CD1c-positive myeloid dendritic cell (primary cell): ENCODE results near the gene SSRP1.
A peak's percentile ranks its signal among the peaks of the same experiment; 100 is the strongest.

Experiments
- DNase-seq: peaks from one replicate; pipeline ENCODE4 v3.0.0-alpha.2; 2016; ENCODE audit errors: extremely low spot score

Gene SSRP1

DNA sequence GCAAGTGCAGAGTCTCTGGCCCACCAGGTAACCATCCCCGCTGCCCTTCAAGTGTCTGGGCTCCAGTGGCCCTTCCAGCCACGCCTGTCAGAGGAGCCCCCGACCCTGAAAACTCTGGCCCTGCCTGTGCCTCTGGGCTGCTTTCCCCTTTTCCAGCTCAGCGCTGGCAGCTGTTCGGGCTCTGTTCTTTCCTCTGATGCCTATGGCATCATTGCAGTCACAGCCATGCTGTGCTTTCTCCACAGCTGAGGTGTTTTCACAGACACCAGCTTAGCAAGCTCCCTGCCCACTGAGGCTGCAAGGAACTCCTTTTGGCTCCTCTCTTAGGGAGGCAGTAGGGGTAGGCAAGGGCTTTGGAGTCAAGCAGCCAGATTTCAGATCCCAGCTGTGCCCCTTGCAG is 23.7 kb upstream of the SSRP1 start:
- no peak for DNase-seq

DNA sequence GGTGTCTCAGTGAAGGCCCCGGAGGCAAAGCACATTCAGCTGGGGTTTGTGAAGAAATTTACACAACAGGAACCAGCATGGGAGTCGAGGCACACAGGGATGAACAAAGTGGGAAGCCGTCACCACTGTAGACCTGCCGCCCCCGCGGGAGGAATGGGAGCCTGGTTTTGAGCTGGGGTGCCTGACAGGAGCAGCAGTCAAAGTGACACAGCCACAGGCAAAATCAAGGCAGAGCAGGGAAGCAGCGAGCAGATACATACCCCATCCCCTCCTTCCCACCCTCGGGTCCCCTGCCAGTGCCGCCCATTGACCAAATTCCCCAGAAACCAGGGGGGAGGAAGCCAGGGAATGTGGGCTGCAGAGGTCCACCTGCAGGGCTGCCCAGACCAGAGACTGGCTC is 23.3 kb upstream of the SSRP1 start:
- no peak for DNase-seq

DNA sequence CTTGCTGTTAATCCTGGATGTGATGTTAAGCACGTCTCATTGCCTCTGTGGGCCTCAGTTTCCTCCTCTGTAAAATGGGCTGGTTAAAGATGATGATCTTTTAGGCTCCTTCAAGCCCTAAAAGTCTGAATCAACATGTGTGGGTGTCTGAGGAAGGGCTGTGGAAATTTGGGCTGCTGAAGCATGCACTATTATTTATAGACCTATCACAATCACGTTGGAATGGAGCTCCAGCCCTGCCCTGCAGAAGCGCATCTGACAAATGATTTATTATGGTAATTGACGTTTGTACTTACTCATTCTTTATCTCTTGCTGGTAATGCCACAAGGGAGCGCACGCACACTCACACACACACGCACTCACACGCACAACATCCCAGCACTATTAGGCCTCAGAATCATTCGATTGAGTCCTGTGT is 22.9 kb upstream of the SSRP1 start:
- DNase-seq = no peak

DNA sequence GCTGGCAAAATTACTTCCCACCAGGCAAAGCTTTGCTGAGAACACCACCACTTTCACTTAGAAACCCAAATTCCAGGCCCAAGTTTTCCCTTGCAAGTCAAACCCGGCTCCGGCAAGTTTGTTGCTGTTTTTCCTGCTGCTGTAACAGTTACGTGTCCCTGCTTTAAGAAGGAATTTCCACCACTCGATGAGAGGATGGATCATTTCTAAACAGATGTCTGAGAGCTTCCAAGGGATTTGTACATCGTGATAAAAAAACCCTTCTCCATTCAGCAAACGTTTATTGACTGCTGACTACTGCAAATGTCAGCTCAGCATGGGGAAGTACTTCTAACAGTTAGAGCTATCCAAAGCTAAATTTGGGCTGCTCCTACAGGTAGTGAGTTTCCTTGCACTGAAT is 22.2 kb upstream of the SSRP1 start:
- no peak for DNase-seq

DNA sequence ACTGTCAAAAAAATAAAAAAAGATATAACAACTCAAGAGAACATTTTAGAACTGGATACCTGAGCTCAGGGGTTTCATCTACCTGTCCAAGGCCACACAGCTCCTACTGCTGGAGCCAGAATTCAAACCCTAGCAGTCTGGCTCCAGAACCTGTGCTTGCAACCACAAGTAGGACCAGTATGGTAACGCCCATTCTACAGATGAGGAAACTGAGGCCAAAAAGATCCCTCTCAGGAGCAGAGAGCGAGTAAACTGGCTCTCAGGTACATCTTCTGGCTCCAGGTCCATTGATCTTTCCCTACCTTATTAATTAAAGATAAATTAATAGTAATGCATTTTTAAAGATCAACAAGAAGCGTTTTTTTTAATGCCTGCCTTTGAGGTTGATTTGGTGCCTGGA is 21.6 kb upstream of the SSRP1 start:
- no peak for DNase-seq

DNA sequence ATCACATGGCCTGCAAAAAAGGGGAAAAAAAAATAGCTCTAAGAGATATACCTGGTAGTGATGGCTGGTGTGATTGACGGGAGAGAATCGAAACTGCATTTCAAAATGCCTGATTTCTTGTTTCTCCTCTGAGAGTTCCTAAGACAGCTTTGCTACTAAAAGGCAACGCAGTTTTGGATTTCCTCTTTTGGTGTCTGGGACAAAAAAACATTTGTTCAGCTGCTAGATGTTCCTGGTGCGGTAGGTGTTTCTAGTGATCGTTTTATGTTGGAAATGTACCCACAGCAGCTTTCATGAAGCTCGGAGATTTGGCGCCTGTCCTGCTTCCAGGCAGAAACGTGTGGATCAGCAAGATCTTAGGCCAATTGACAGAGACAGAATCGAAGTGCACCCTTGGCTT is 20.6 kb upstream of the SSRP1 start:
- peak; percentile 54 for DNase-seq

DNA sequence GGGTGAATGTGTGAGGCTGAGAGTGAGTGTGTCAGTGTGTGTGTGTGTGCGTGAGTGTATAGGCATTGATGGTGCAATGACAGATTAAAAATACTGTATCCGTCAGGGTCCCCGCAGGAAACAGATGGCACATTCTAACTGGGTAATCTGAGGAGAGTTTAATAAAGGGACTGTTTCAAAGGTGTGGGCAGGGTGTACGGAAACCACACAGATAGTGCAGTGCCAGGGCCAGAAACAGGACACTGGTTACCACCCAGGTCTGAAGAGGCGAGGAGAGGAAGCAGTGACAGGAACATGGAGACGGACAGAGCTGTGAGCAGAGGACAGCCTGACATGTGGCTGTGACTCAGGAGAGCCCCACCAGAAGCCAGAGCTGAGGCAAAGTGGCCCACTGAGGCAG is 19.0 kb upstream of the SSRP1 start:
- peak; percentile 60 for DNase-seq

DNA sequence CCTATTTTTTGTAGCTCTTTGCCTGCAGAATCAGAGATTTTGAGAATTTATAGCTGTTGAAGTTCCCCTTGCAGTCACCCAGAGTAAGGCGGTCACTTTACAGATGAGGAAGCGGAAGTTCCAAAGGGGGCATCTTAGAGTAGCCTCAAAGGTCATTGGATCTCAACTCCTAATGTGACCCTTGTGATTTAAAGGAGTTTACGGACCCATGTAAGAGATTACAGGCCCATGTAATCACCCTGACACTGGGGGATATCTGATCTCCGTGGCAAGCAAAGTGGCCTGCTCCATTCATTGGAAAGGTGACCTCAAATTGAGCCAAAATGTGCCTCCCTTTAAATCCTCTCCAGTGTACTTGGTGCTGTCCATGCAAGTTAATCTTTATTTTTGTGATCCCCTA is 18.2 kb upstream of the SSRP1 start:
- peak; percentile 57 for DNase-seq

DNA sequence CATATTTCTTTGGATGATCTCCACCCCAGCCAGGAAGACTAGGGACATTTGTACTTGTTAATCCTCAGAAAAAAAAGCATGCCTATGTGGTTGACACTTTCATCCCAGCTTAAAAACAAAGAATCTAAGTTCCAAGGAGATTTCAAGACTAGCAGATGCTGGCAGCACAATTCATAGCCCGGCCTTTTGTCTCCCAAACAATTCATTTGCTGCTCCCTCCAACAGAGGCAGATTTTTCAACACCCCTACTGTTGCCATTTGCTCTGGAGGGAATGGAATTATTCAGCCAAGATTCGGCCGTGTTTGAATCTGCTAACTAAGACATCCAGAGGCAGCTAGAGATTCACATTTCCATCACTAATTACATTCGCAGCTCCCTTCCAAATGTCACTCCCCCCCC is 17.8 kb upstream of the SSRP1 start:
- no peak for DNase-seq

DNA sequence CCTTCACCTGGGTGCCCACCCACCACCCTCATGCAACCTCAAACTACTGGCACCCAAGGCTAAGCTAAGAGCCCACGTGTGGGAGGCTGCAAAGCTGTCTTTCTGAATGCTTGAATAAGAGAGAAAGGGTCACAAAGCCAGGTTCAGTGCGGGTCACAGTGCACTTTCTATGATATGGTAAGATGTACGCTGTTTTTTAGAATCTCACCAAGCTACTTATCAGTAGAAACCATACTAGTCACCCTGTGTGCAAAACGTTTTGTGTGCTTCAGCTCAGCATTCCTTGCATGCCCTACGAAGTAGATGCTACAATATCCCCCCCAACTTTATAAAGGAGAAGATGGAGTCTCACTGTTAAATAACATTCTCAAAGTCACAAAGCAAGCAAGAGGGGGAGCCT is 17.3 kb upstream of the SSRP1 start:
- no peak for DNase-seq

DNA sequence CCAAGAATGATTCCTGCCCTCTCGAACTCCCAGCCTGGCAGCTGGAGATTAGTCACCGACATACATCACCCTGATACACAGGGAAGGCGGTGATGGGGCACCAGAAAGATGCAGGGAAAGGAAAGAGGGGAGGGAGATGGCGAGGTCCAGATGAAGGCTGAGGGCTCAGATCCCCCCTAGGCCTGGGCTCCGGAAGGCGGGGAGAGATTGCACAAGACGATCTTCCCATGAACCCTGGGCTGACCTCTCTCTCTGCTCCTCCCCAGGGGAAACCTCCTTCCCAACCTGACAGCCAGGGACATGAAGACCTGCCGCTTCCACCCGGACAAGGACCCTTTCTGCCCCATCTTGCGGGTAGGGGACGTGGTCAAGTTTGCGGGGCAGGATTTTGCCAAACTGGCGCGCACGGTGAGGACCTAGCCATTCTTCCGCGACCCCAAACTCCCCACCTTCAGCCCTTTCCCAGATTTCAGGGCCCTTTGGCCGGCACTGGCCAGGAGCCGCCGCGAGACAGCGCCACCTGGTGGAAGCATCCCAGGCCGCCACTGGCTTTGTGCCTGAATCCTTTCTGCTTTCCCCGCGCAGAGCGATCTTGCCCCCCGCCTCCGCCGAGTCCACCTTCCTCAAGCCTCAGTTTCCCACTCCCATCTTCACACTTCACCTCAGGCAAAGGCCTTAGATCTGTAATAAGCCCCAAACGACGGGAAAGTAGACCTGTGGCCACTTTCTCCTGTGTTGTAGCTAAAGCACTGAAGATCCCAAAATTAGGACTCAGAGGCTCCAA is 14.0 kb upstream of the SSRP1 start:
- peak; percentile 63 for DNase-seq

DNA sequence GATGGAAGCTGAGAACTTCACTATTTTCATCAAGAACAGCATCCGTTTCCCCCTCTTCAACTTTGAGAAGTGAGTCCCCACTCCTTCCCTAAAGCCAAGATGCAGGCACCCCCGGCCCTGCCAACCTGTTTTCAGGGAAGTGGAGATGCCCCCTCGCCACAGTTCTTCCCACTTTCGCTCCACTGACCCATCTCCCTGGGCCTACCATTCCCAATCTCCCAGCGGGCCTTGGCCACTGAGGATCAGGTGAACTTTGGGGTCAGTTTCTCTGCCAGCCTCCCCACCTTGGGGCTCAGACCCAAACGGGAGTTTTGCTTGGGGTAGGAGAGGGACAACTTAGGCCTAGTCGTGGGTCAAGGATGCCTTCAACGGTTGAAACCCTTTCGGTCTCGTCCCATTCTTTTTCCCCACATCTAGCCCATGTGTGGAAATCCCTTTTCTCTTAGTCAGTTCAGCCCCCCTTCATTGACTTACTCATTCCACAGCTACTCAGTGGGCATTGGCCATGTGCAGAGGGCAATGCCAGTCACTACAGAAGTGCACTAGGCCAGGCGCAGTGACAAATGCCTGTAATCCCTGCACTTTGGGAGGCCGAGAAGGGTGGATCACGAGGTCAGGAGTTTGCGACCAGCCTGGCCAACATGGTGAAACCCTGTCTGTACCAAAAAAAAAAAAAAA is 13.1 kb upstream of the SSRP1 start:
- DNase-seq = no peak

DNA sequence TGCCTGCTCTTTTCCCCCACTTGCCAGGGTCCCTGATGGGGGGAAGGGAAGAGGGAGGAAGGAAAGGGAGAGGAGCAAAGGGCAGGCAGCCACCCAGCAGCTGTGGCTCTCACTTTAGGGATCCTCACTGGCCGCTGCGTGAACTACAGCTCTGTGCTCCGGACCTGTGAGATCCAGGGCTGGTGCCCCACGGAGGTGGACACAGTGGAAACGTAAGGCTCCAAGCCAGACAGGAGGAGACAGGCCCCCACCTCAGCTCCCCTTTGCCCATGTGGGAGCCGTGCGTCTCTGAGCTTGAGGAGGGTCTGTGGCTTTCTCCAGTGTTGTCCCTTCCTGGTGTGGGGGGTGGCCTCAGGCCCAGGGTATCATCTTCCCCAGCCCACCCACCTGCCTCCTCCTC is 12.4 kb upstream of the SSRP1 start:
- DNase-seq = no peak

DNA sequence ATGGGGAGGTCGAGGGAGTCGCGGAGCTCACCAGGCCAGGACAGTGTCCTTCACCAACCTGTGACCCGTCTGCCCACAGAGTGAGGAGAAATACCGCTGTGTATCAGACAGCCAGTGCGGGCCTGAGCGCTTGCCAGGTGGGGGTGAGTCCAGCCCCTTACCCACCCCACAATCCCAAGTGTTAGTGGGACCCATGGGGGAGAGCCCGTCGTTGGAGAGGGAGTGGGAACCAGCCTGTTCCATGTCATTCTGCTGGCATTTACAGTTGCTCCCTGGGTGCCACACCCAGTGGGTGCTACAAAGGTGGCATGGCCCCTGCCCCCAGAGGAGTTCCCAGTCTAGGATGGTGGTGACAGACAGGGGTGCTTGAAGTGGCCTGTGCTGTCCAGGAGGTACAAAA is 11.6 kb upstream of the SSRP1 start:
- DNase-seq = no peak

DNA sequence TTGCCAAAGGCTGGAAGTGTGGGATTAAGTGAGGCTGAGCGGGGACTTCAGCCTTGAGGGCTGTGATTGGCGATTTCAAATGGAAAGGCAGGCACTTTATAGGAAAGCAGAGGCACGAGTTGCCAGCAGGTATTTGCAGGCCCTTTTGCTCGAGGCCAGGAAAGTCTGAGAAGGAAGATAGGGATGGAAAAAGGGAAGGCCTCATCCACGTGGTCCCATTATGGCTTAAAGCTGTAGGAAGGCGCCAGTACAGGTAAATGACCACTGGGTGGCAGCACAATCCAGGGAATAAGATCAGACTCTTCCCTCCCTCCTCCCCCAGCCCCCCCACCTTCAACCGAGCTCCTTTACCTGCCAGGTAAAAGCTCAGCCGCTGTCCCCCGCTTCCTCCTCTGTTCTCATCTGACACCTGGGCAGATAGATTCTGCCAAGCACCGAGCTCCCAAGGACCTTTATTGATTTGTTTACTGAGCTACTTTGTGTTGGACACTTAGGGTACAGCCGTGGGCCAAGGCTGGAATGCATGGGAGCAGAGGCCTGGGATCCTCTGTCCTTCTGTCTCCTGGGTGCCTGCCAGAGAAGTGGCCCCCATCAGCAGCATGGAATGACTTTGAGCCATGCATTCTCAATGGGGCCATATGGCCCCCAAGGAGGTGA is 10.0 kb upstream of the SSRP1 start:
- DNase-seq = peak; percentile 84

DNA sequence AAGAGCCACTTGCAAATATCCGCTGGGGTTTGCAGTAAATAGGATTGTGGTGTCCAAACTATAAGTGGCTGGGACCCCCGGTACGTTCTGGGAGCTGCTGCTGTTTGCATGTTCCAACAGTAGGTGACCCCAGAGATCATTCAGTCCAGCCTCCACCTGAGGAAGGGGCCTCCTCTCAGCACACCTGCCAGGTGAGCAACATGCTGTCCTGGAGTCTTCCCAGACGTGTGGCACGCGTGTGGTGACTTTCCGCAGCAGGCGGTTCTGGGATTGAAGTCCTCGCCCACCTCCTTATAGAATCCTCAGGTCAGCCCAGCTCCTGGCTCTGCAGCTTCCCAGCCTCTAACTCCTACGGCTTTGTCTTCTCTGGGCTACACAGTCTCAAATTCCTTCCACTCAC is 9.1 kb upstream of the SSRP1 start:
- no peak for DNase-seq

DNA sequence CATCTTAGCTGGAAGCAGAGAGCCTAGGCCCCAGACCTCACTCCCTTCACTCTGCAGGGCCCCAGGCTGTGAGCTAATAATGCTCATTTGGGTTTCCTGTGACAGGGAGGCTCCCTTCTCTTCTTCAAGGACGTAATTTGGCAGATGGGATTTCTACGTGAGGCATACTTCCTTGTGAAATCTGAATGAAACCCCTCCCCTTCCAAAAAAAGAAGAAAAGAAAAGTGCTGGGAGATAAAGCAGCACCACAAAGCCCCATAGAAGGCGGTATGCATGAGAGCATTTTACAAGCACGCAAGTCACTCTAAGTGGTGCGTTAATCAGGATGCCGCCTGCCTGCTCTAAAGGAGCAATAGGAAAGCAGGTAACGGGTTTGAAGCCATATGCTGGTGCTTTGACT is 8.1 kb upstream of the SSRP1 start:
- no peak for DNase-seq

DNA sequence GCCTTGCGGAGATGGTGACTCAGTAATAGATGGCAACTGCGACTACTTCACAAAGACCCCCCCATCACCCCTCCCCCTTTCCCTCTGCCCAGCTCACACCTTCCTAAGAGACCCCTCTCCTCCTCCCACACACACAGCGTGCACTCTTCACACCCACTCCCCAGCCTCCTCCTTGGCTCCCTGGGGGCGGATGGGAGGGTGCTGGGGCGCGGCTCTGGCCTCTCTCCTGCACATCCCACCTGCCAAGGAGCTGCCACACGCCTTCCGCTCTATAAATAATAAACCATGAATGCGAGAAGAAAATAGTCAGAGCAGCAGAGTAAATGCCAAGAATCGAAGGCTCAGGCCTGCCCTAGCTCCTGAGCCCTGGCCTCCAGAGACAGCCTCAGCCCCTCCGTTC is 7.0 kb upstream of the SSRP1 start:
- DNase-seq = no peak

DNA sequence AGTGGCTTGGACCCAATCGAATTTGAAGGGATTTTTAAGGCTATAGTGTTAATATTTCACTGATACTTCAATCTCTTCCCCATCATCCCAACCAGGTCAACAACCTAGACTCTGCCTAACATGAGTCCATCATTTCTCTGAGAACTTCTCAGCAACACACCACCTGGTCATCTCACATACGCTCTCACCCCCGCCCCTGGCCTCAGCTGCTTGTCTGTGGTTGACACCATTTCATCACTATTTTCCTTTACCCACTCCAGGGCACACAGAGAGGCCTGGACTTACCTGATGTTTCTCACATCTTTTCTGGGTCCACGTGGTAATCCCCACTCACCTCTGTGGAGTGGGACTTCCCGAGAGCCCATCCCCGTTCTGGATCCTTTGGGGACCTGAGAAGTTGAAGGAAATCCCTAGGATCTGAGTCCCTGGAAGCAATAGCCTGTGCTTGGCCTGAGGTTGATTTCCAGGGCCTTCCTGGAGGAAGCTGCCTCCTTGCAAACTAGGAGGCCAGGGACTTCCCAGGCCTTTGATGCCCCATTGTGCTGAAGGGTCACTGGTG is 5.6 kb upstream of the SSRP1 start:
- DNase-seq = no peak

DNA sequence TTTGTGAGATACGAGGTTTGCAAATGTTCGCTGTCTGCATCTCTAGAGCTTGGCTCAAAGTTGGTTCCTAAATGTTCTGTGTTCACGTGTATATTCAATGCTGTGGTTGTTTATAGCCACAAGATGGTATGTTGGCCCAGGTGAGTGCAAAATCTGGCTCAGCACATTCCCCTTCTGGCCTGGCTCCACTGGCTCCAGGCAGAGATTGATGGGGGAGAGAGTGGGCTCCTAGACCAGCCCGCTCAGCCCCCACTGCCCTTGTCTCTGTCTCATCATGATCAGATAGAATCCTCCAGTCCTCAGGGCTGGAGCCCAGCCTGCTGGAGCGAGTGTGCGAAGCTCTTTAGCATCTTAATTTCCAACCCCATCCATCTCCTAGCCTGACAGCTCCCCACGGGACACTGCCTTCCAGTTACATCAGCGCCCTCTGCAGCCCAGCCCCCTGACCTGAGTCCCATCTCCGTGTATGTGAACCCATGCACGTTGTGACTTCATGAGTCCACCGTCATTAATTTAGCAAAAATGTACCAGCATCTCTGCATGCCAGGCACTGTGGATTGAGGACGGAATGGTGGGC is 4.4 kb upstream of the SSRP1 start:
- DNase-seq = no peak

DNA sequence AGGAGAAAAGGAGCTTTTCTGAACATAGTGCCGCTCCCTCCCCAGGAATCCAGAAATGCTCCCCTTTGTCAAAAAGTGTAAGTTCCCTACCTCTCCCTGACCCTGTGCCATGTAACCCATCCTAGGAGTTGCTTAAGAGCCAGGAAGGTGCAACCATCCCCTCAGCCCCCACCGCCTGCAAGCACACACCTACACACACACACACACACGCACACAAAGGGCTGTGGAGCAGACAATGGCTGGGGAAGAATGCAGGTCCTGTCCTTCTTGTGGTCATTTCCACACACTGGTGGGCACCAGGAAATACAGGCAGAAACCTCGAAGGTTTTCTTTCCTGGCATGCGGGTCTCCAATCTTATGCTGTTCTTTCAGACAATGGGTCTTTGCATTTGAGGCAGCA is 3.6 kb upstream of the SSRP1 start:
- DNase-seq = no peak

DNA sequence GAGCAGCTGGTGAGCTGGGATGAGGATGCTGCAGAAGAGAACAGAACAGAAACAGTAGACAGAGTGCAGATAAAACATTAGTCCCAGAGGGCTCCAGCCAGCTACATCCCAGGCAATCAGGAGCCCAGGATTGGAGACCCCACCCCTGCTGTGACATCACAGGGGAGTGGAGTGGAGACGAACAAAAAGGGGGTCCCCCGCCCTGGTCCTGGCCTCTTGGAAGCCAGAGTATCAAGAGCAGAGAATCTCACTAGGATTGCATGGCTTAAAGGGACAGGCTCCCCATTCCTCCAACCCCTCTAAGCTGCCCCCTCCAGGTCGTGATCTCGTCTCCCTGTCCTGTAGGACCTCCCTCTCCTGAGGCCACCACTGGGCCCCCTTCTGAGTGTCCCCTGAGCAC is 2.5 kb upstream of the SSRP1 start, which contains the start of gene P2RX3:
TSS of gene P2RX3 (plus strand) at position 211 of the 400 bp plus-strand sequence. CDS start 199 bp downstream, outside the sequence.
- DNase-seq = no peak
